Activated T-helper 2 cell treated with anti-CD3 and anti-CD28 coated beads, Interferon-gamma antibody, Interleukin-2, Interleukin-4, amounts not matched to agents 10 μg/mL and 5 μg/mL and 100 μg/mL, durations not matched to agents 14 hours and 24 hours and 36 hours (primary cell): ENCODE results near the gene M1AP. TPM values are rescaled to one million over a fixed set of nuclear protein-coding genes. Genes with fewer than 3 reads are reported as not detected.

ENCODE experiments used
- DNase-seq: peaks from one replicate; pipeline ENCODE4 v3.0.0; 2021; ENCODE audit warnings: low spot score
- H3K27ac Mint-ChIP-seq: one replicate; pipeline ENCODE4 v1.8.0; 2021; ENCODE audit warnings: mixed read lengths
- H3K27me3 Mint-ChIP-seq: one replicate; pipeline ENCODE4 v1.8.0; 2021; ENCODE audit warnings: low read depth, mixed read lengths
- H3K36me3 Mint-ChIP-seq: one replicate; pipeline ENCODE4 v1.8.0; 2021; ENCODE audit warnings: low read depth, mixed read lengths
- H3K4me1 Mint-ChIP-seq: one replicate; pipeline ENCODE4 v1.8.0; 2021; ENCODE audit warnings: low read depth, mixed read lengths
- H3K4me3 Mint-ChIP-seq: one replicate; pipeline ENCODE4 v1.8.0; 2021; ENCODE audit warnings: low read depth, mild to moderate bottlenecking, moderate library complexity, mixed read lengths
- H3K9me3 Mint-ChIP-seq: one replicate; pipeline ENCODE4 v1.8.0; 2021; ENCODE audit warnings: mixed read lengths
- intact Hi-C: fragments of 100-400 bp; cut with micrococcal nuclease; formaldehyde crosslinking; loops from one replicate; pipeline ENCODE4 v1.15.1; 2023
- total RNA-seq: library from RNA; stranded (reverse); gene quantifications from 2 replicates; pipeline ENCODE4 v1.2.3, GENCODE V29; 2022

Gene M1AP
- total RNA-seq, 1 donor from 2014 or later: not detected

- H3K27ac Mint-ChIP-seq: no peak overlapping the region
Observed at GRCh38 chr2:74583504-74583903, 64.6 kb downstream of the M1AP start.

GRCh38 chr2:74582184-74582583, 65.9 kb downstream of the M1AP start:
- intact Hi-C loops: no loop called here
- no peak overlapping the region for H3K27ac Mint-ChIP-seq

More at GRCh38 chr2:74583504-74583903, 64.6 kb downstream of the M1AP start:
- Mint-ChIP-seq H3K4me3 (no peak overlapping the region), H3K27me3 (no peaks in the 10 kb centered on the region), H3K9me3 (no peaks in the 10 kb centered on the region), H3K4me1 (peaks cover 42% of the 10 kb centered on the region), H3K36me3 (no peaks in the 10 kb centered on the region)
- no peak for DNase-seq
- intact Hi-C loops: no loop called here

GRCh38 chr2:74581463-74581862, 66.7 kb downstream of the M1AP start:
- Mint-ChIP-seq H3K4me1 (peaks cover 56% of the 10 kb centered on the region), H3K4me3 (no peak overlapping the region), H3K27me3 (no peaks in the 10 kb centered on the region), H3K9me3 (no peaks in the 10 kb centered on the region), H3K27ac (no peak overlapping the region), H3K36me3 (no peaks in the 10 kb centered on the region)
- DNase-seq: no peak
- intact Hi-C loops: no loop called here

More at GRCh38 chr2:74582184-74582583, 65.9 kb downstream of the M1AP start:
- Mint-ChIP-seq H3K4me3 (no peak overlapping the region), H3K27me3 (no peaks in the 10 kb centered on the region), H3K36me3 (no peaks in the 10 kb centered on the region), H3K4me1 (peaks cover 49% of the 10 kb centered on the region), H3K9me3 (no peaks in the 10 kb centered on the region)
- DNase-seq: no peak

- no peak for DNase-seq
- Mint-ChIP-seq H3K4me1 (peaks cover 59% of the 10 kb centered on the region), H3K36me3 (peaks cover 2% of the 10 kb centered on the region), H3K4me3 (no peak overlapping the region), H3K27ac (peak overlapping the region; percentile 44), H3K9me3 (no peaks in the 10 kb centered on the region), H3K27me3 (no peaks in the 10 kb centered on the region)
- intact Hi-C loops: no loop called here
Observed at GRCh38 chr2:74578408-74578807, 69.7 kb downstream of the M1AP start.

- Mint-ChIP-seq H3K27me3 (no peaks in the 10 kb centered on the region), H3K4me1 (peaks cover 59% of the 10 kb centered on the region), H3K4me3 (no peak overlapping the region), H3K27ac (peak overlapping the region; percentile 55), H3K9me3 (no peaks in the 10 kb centered on the region), H3K36me3 (peaks cover 2% of the 10 kb centered on the region)
- intact Hi-C loops: loop anchor here (1.0 kb wide), 1 partner anchor 8 kb away; no protein-coding TSS in a partner anchor
- DNase-seq: no peak
Observed at GRCh38 chr2:74577448-74577847, 70.7 kb downstream of the M1AP start.

- Mint-ChIP-seq H3K27me3 (no peaks in the 10 kb centered on the region), H3K27ac (peak overlapping the region; percentile 39), H3K9me3 (no peaks in the 10 kb centered on the region), H3K4me1 (peaks cover 65% of the 10 kb centered on the region), H3K36me3 (peaks cover 2% of the 10 kb centered on the region), H3K4me3 (no peak overlapping the region)
- no peak for DNase-seq
- intact Hi-C loops: loop anchor here (1.0 kb wide), 1 partner anchor 8 kb away; no protein-coding TSS in a partner anchor
Observed at GRCh38 chr2:74576863-74577229, 71.3 kb downstream of the M1AP start.

- H3K36me3 Mint-ChIP-seq: peaks cover 2% of the 10 kb centered on the region
- H3K4me3 Mint-ChIP-seq: no peak overlapping the region
- DNase-seq: no peak
- H3K27ac Mint-ChIP-seq: peak overlapping the region; percentile 39
- H3K4me1 Mint-ChIP-seq: peaks cover 65% of the 10 kb centered on the region
- H3K9me3 Mint-ChIP-seq: no peaks in the 10 kb centered on the region
- no peaks in the 10 kb centered on the region for H3K27me3 Mint-ChIP-seq
- intact Hi-C loops: no loop called here
Observed at GRCh38 chr2:74576211-74576862, 71.8 kb downstream of the M1AP start.

- no peak overlapping the region for H3K4me3 Mint-ChIP-seq
- H3K27ac Mint-ChIP-seq: no peak overlapping the region
- peaks cover 2% of the 10 kb centered on the region for H3K36me3 Mint-ChIP-seq
- intact Hi-C loops: no loop called here
- peaks cover 64% of the 10 kb centered on the region for H3K4me1 Mint-ChIP-seq
- no peak for DNase-seq
- no peaks in the 10 kb centered on the region for H3K9me3 Mint-ChIP-seq
- H3K27me3 Mint-ChIP-seq: no peaks in the 10 kb centered on the region
Observed at GRCh38 chr2:74575320-74575719, 72.8 kb downstream of the M1AP start.

GRCh38 chr2:74573747-74574562, 74.2 kb downstream of the M1AP start:
- Mint-ChIP-seq H3K4me1 (peaks cover 63% of the 10 kb centered on the region), H3K9me3 (no peaks in the 10 kb centered on the region), H3K27ac (peak overlapping the region; percentile 74), H3K27me3 (no peaks in the 10 kb centered on the region), H3K36me3 (peaks cover 2% of the 10 kb centered on the region), H3K4me3 (peak overlapping the region; percentile 34)
- intact Hi-C loops: no loop called here
- DNase-seq: peak; percentile 45

- intact Hi-C loops: no loop called here
- Mint-ChIP-seq H3K4me3 (no peak overlapping the region), H3K27me3 (no peaks in the 10 kb centered on the region), H3K9me3 (no peaks in the 10 kb centered on the region), H3K4me1 (peaks cover 65% of the 10 kb centered on the region), H3K36me3 (peaks cover 2% of the 10 kb centered on the region), H3K27ac (peak overlapping the region; percentile 18)
- DNase-seq: no peak
Observed at GRCh38 chr2:74572178-74572925, 75.8 kb downstream of the M1AP start.

GRCh38 chr2:74571058-74571457, 77.1 kb downstream of the M1AP start:
- Mint-ChIP-seq H3K9me3 (no peaks in the 10 kb centered on the region), H3K4me1 (peaks cover 60% of the 10 kb centered on the region), H3K27ac (no peak overlapping the region), H3K27me3 (no peaks in the 10 kb centered on the region), H3K36me3 (peaks cover 2% of the 10 kb centered on the region), H3K4me3 (no peak overlapping the region)
- DNase-seq: no peak
- intact Hi-C loops: loop anchor here (2.0 kb wide), 1 partner anchor 14 kb away; no protein-coding TSS in a partner anchor

- peaks cover 2% of the 10 kb centered on the region for H3K36me3 Mint-ChIP-seq
- H3K27me3 Mint-ChIP-seq: no peaks in the 10 kb centered on the region
- peaks cover 53% of the 10 kb centered on the region for H3K4me1 Mint-ChIP-seq
- no peak overlapping the region for H3K4me3 Mint-ChIP-seq
- H3K9me3 Mint-ChIP-seq: no peaks in the 10 kb centered on the region
- no peak for DNase-seq
- H3K27ac Mint-ChIP-seq: no peak overlapping the region
- intact Hi-C loops: loop anchor here (2.0 kb wide), 1 partner anchor 15 kb away; no protein-coding TSS in a partner anchor
Observed at GRCh38 chr2:74569686-74570085, 78.4 kb downstream of the M1AP start.
